Aorta (tissue), 5 donors: ENCODE data around the gene PRAMEF13. TPM values are rescaled to one million over a fixed set of nuclear protein-coding genes. Genes with fewer than 3 reads are reported as not detected.
A peak's percentile ranks its signal among the peaks of the same experiment; 100 is the strongest.
"Not testable (repeated sequence)": the region's sequence is repeated elsewhere in the genome, so short reads cannot be mapped to it uniquely, and the experiment has no call there.

Experiments used
- ATAC-seq: fragments of 200-7000 bp; cut with Tn5 transposase; one replicate; pipeline ENCODE4 v1.9.1; 2022; ENCODE audit warnings: moderate library complexity; ENCODE audit not compliant: low FRiP score
- DNase-seq, 2 donors: peaks; one replicate each; pipeline ENCODE4 v3.0.0-alpha.2; 2020
- H3K27ac ChIP-seq, 2 donors: one replicate each; pipeline ENCODE4 v1.5.1; 2013; ENCODE audit warnings: low read length in 2 of 2, mild to moderate bottlenecking in 2 of 2, moderate library complexity in 2 of 2, control low read depth in 1 of 2, inconsistent platforms in 1 of 2, low read depth in 1 of 2
- H3K27me3 ChIP-seq, 2 donors: one replicate each; pipeline ENCODE4 v1.6.1; 2013; ENCODE audit warnings: control low read depth in 1 of 2, low read length in 1 of 2, mild to moderate bottlenecking in 1 of 2, moderate library complexity in 1 of 2; ENCODE audit not compliant: insufficient read depth in 2 of 2, control insufficient read depth in 1 of 2
- H3K36me3 ChIP-seq, 2 donors: one replicate each; pipeline ENCODE4 v1.6.1; 2013; ENCODE audit warnings: control low read depth in 1 of 2, low read length in 1 of 2, mild to moderate bottlenecking in 1 of 2; ENCODE audit not compliant: insufficient read depth in 2 of 2, control insufficient read depth in 1 of 2
- H3K4me1 ChIP-seq, 2 donors: one replicate each; pipeline ENCODE4 v1.6.1; 2013; ENCODE audit warnings: low read length in 2 of 2, control low read depth in 1 of 2, mild to moderate bottlenecking in 1 of 2, moderate library complexity in 1 of 2; ENCODE audit not compliant: insufficient read depth in 2 of 2, control insufficient read depth in 1 of 2
- H3K4me3 ChIP-seq, 2 donors: one replicate each; pipeline ENCODE4 v1.5.1; 2013; ENCODE audit warnings: low read length in 2 of 2, control low read depth in 1 of 2, mild to moderate bottlenecking in 1 of 2
- H3K9me3 ChIP-seq: one replicate; pipeline ENCODE4 v1.6.1; 2013; ENCODE audit warnings: mild to moderate bottlenecking, low read length; ENCODE audit not compliant: control insufficient read depth
- WGBS, 2 donors: extraction: QIAGEN DNeasy Blood & Tissue Kit; methylation state at CpG; one replicate each; pipeline ENCODE4 v1.1.7; 2013; 5-methylcytosine and 5-hydroxymethylcytosine counted together
- intact Hi-C, 2 donors: fragments of 100-400 bp; cut with DNase I; formaldehyde crosslinking; loops; one replicate each; pipeline versions ENCODE4 v1.14.2 to v1.15.0; 2022
- long read RNA-seq, 2 donors: library from polyadenylated mRNA; unstranded; transcript quantifications; one replicate each; pipeline ENCODE4 v2.0.0, GENCODE V29; 2020 to 2021
- polyA plus RNA-seq, 2 donors: library from polyadenylated mRNA; stranded (reverse); fragments of 200-250 nt; gene quantifications; one replicate each; pipeline ENCODE4 v1.2.3, GENCODE V29; 2013
- total RNA-seq, 2 donors: library from RNA; stranded (reverse); fragmentation: NEBNext Ultra II Directional; extraction: Animal tissue kit (Norgen Biotek cat#: 25700); gene quantifications; one replicate each; pipeline ENCODE4 v1.2.1, GENCODE V29; 2021
- donor health status: healthy with polysubstance abuse.
- donor health status: Bipolar disorder and iron deficiency.
- donor health status: DM: no; HTN: no; CAD: no.
- donor health status: DM: no; HTN: no; CAD: no.
- donor health status: DM: yes; HTN: yes; CAD: no.

Gene PRAMEF13
- total RNA-seq (not detected), polyA plus RNA-seq (not detected)
- long read RNA-seq, donor 1: 0 reads
- long read RNA-seq, donor 2: 0 reads

- H3K4me3 ChIP-seq, H3K27me3 ChIP-seq, DNase-seq, ATAC-seq, intact Hi-C loops, H3K4me1 ChIP-seq, H3K27ac ChIP-seq, H3K9me3 ChIP-seq, H3K36me3 ChIP-seq: not testable (repeated sequence)
- WGBS, 2 donors: no CpG with 5 or more reads among the region's 5 CpGs
Measured at GRCh38 chr1:13201309-13201708, at the start of gene PRAMEF13. Gene PRAMEF13, minus strand, starts transcription at chr1:13201409. Its CDS starts 1,820 bp downstream, at chr1:13199589.

- H3K36me3 ChIP-seq, intact Hi-C loops: not testable (repeated sequence)
Measured at GRCh38 chr1:13247122-13247521, 45.9 kb upstream of the PRAMEF13 start.

GRCh38 chr1:13246554-13246871 is 45.3 kb upstream of the PRAMEF13 start:
- DNase-seq, ATAC-seq, H3K27me3 ChIP-seq, H3K9me3 ChIP-seq, H3K27ac ChIP-seq, intact Hi-C loops, H3K4me3 ChIP-seq, H3K4me1 ChIP-seq, H3K36me3 ChIP-seq: not testable (repeated sequence)
- 82 to 83% methylated on average over 2 of the region's 2 CpGs for WGBS, 2 donors

More at GRCh38 chr1:13247122-13247521, 45.9 kb upstream of the PRAMEF13 start:
- not testable (repeated sequence) for H3K4me3 ChIP-seq, H3K27me3 ChIP-seq, H3K4me1 ChIP-seq, H3K27ac ChIP-seq, H3K9me3 ChIP-seq, DNase-seq
- peak; percentile 38 for ATAC-seq
- 78% methylated on average over 6 of the region's 7 CpGs for WGBS, 2 donors

- H3K27me3 ChIP-seq, intact Hi-C loops, ATAC-seq, H3K27ac ChIP-seq, H3K36me3 ChIP-seq, H3K9me3 ChIP-seq, H3K4me3 ChIP-seq, H3K4me1 ChIP-seq: not testable (repeated sequence)
- DNase-seq: peak in 1 of 2 donors; percentile 65
- 76 to 80% methylated on average over 5 of the region's 5 CpGs for WGBS, 2 donors
Measured at GRCh38 chr1:13245841-13246553, 44.8 kb upstream of the PRAMEF13 start.

- H3K4me1 ChIP-seq, intact Hi-C loops, H3K36me3 ChIP-seq, H3K27ac ChIP-seq, H3K27me3 ChIP-seq, H3K4me3 ChIP-seq, H3K9me3 ChIP-seq, DNase-seq: not testable (repeated sequence)
- 81% methylated on average over 9 of the region's 9 CpGs for WGBS, 2 donors
- peak; percentile 4 for ATAC-seq
Measured at GRCh38 chr1:13243536-13244263, 42.5 kb upstream of the PRAMEF13 start.

GRCh38 chr1:13239633-13240032 is 38.4 kb upstream of the PRAMEF13 start:
- H3K4me1 ChIP-seq, ATAC-seq, H3K4me3 ChIP-seq, intact Hi-C loops, H3K27me3 ChIP-seq, H3K27ac ChIP-seq, DNase-seq, H3K9me3 ChIP-seq, H3K36me3 ChIP-seq: not testable (repeated sequence)
- WGBS, 2 donors: 83 to 84% methylated on average over 4 of the region's 4 CpGs

GRCh38 chr1:13237572-13237971 is 36.4 kb upstream of the PRAMEF13 start:
- H3K27ac ChIP-seq, H3K4me1 ChIP-seq, H3K36me3 ChIP-seq, H3K4me3 ChIP-seq, H3K9me3 ChIP-seq, H3K27me3 ChIP-seq, intact Hi-C loops, ATAC-seq: not testable (repeated sequence)
- peak in 1 of 2 donors; percentile 22 for DNase-seq
- WGBS, 2 donors: 72 to 73% methylated on average over 4 of the region's 4 CpGs

GRCh38 chr1:13234057-13234456 is 32.8 kb upstream of the PRAMEF13 start:
- H3K9me3 ChIP-seq, ATAC-seq: not testable (repeated sequence)

GRCh38 chr1:13232056-13232455 is 30.8 kb upstream of the PRAMEF13 start:
- H3K4me3 ChIP-seq, DNase-seq, ATAC-seq, H3K27ac ChIP-seq, H3K4me1 ChIP-seq, H3K9me3 ChIP-seq, H3K27me3 ChIP-seq, H3K36me3 ChIP-seq, intact Hi-C loops: not testable (repeated sequence)
- WGBS, 2 donors: 67 to 85% methylated on average over 2 of the region's 2 CpGs

More at GRCh38 chr1:13234057-13234456, 32.8 kb upstream of the PRAMEF13 start:
- H3K27ac ChIP-seq, H3K4me1 ChIP-seq, H3K4me3 ChIP-seq, intact Hi-C loops, DNase-seq, H3K27me3 ChIP-seq, H3K36me3 ChIP-seq: not testable (repeated sequence)
- 59 to 66% methylated on average over 1 of the region's 1 CpG for WGBS, 2 donors
